NCI-H226 (cell line): ENCODE measurements around the gene OR13J1.

Experiments used
- DNase-seq: peaks from one replicate; pipeline ENCODE4 v3.0.0-alpha.2; 2015

Gene OR13J1

GRCh38 chr9:35856882-35857281 lies 13.3 kb downstream of the OR13J1 start:
- no peak for DNase-seq

- DNase-seq = no peak
Measured at GRCh38 chr9:35856206-35856605, 14.0 kb downstream of the OR13J1 start.

- no peak for DNase-seq
Measured at GRCh38 chr9:35854091-35854762, 16.0 kb downstream of the OR13J1 start.

- no peak for DNase-seq
Measured at GRCh38 chr9:35852876-35853865, 17.0 kb downstream of the OR13J1 start.

GRCh38 chr9:35852267-35852815 lies 17.9 kb downstream of the OR13J1 start:
- no peak for DNase-seq

- DNase-seq = peak; percentile 63
Measured at GRCh38 chr9:35847792-35848572, 22.2 kb downstream of the OR13J1 start.

- DNase-seq = no peak
Measured at GRCh38 chr9:35845824-35846771, 24.1 kb downstream of the OR13J1 start.

- peak; percentile 61 for DNase-seq
Measured at GRCh38 chr9:35844628-35845270, 25.5 kb downstream of the OR13J1 start.

- no peak for DNase-seq
Measured at GRCh38 chr9:35842795-35843194, 27.4 kb downstream of the OR13J1 start.

GRCh38 chr9:35842020-35842745 lies 28.0 kb downstream of the OR13J1 start:
- no peak for DNase-seq

- no peak for DNase-seq
Measured at GRCh38 chr9:35841645-35841900, 28.6 kb downstream of the OR13J1 start.

- no peak for DNase-seq
Measured at GRCh38 chr9:35840881-35841644, 29.1 kb downstream of the OR13J1 start.

- DNase-seq = no peak
Measured at GRCh38 chr9:35839926-35840325, 30.3 kb downstream of the OR13J1 start.

- no peak for DNase-seq
Measured at GRCh38 chr9:35836595-35836994, 33.6 kb downstream of the OR13J1 start.

GRCh38 chr9:35835766-35836165 lies 34.4 kb downstream of the OR13J1 start:
- DNase-seq = no peak

- no peak for DNase-seq
Measured at GRCh38 chr9:35835216-35835632, 35.0 kb downstream of the OR13J1 start.

- no peak for DNase-seq
Measured at GRCh38 chr9:35834260-35835215, 35.7 kb downstream of the OR13J1 start.

- no peak for DNase-seq
Measured at GRCh38 chr9:35832814-35833213, 37.4 kb downstream of the OR13J1 start.

- DNase-seq = no peak
Measured at GRCh38 chr9:35831040-35831439, 39.2 kb downstream of the OR13J1 start.
